Tibial nerve (tissue), 3 donors: ENCODE measurements around the gene ZFP30.

ENCODE experiments used
- POLR2A ChIP-seq, 2 donors: fragments of 450-650 bp; IDR thresholded peaks; one replicate each; pipeline ENCODE4 v1.6.1; 2017; ENCODE audit warnings: antibody characterized with exemption in 2 of 2, mild to moderate bottlenecking in 2 of 2, moderate library complexity in 2 of 2
- TF ChIP-seq, protein P1 (sequence below), 5 experiments: fragments of 200-600 bp in 3 of 5; fragments of 450-650 bp in 2 of 5; sonication (generic) in 3 of 5; IDR thresholded peaks; one replicate each; pipeline ENCODE4 v1.5.1; 2016 to 2019; ENCODE audit warnings: antibody characterized with exemption in 5 of 5, mild to moderate bottlenecking in 3 of 5, moderate library complexity in 2 of 5

DNA sequence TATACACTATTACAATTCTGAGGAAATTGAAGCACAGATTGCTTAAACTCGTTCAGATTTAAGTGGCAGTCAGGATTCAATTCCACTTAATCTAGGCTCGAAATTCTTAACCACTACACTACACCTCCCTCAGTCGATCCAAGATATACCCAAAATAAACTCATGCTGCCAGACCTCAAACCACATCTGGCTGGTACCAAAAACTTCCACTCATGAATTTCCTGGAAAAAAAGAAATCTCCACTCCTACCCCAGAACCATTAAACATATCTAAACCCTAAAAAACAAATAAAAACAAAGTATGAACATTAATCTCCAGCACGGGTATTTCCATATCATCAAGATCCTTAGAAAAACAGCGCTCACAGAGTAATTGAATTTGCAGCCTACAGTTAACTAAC lies 1.1 kb downstream of the ZFP30 start:
- TF ChIP-seq, protein P1, sequence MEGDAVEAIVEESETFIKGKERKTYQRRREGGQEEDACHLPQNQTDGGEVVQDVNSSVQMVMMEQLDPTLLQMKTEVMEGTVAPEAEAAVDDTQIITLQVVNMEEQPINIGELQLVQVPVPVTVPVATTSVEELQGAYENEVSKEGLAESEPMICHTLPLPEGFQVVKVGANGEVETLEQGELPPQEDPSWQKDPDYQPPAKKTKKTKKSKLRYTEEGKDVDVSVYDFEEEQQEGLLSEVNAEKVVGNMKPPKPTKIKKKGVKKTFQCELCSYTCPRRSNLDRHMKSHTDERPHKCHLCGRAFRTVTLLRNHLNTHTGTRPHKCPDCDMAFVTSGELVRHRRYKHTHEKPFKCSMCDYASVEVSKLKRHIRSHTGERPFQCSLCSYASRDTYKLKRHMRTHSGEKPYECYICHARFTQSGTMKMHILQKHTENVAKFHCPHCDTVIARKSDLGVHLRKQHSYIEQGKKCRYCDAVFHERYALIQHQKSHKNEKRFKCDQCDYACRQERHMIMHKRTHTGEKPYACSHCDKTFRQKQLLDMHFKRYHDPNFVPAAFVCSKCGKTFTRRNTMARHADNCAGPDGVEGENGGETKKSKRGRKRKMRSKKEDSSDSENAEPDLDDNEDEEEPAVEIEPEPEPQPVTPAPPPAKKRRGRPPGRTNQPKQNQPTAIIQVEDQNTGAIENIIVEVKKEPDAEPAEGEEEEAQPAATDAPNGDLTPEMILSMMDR (IDR thresholded peaks at IDR 0.05) = no peak
- no peak for TF ChIP-seq POLR2A (IDR thresholded peaks at IDR 0.05)
